Measurements from ENCODE around the gene SH2D1B.

Gene SH2D1B

DNA sequence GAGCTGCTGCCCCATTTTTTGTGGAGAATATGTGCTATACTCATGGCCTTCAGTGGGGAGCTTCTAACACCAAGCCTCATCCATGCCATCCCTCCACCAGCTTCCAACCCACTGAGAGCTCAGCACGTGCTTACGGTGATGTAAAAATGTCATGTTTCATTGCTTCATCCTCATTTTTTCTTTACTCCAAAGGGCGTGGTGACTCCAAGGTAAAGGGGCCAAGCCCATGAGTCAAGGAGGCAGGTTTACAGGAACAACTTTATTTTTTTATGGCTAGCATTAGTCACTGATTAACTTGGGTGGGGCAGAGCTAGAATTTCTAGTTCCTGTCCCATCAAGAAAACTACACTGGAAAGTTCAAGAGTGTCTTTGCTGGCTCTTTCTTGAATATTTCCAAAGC lies 30.6 kb downstream of the SH2D1B start, which contains the start of gene C1orf226:
Gene C1orf226, plus strand, starts transcription at position 346 of the 400 bp plus-strand sequence. CDS start 174 bp downstream, outside the sequence.
- no peak for DNase-seq

DNA sequence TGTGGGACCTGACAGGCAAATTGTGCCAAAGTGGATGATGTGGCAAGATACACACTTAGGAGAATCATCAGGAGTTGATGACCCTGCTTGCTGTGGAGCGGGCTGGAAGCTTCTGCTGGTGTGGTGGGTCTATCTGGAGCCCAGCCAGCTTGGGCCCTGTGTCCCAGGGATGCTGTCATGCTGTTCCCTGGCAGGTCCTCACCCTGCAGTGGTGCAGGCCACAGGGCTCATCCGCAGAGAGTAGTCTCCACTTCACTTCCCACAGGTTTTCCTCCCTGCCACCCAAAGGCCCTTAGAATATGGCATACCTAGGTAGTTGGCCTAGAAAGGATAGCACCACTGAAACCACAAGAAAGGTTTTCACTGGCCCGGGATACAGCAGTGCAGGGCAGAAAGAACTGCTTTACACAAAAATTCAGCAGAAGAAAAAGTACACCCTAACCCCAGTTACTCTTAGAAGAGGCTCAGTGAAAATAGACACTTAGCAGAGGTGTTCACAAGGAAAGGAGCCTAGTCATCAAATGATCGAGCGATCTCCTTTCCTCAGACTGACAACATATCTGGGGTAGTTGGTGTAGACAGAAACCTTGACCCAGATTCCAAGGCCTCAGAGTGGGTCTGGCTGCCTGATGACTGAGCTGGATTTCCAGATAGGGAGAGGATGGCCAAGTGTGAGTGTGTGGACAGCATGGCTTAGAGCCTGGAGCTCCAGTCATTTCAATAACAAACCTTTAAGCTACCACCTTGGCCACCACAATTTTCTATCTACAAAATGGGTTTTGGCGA lies 31.7 kb downstream of the SH2D1B start:
- no peak for DNase-seq

DNA sequence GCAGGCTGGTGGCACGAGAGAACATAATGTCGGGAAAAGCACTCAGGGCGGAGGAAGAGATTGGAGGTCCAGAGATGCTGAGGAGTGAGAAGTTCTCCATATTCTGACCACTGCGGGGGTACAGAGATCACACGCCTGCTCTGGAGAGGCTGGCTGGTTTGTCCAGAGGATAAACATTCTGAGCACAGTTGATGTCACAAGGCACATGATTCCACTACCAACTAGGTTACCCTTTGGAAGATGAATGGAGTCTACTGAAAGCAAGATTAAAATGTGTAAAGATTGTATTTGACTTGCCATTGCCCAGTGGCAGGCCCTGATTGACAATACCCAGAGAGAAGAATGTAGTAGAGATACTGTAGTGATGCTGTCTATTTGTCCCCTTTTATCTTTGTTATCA lies 35.2 kb downstream of the SH2D1B start, which contains the start of gene SPATA46:
Gene SPATA46, minus strand, starts transcription at position 164 of the 400 bp plus-strand sequence. Its CDS starts 64 bp downstream, at position 100.
- DNase-seq, result no peak

DNA sequence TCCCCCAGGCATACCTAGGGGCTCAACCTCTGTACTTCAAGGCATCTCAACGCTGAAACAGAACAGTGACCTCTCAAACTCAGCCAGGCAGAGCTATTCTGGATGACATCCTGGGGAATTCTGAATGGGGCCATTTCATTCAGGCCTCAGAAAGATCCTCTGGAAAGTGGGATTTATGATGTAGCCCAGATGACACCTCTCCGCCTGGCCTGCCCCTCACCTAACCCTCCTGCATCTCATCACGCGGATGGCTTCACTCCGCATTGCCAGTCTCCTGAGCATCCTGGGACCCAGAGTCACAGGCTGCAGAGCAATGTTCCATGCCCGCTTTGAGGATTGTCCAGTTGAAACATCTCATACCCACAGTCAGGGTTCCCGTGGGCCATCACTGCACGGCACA lies 36.5 kb downstream of the SH2D1B start:
- DNase-seq, result no peak

DNA sequence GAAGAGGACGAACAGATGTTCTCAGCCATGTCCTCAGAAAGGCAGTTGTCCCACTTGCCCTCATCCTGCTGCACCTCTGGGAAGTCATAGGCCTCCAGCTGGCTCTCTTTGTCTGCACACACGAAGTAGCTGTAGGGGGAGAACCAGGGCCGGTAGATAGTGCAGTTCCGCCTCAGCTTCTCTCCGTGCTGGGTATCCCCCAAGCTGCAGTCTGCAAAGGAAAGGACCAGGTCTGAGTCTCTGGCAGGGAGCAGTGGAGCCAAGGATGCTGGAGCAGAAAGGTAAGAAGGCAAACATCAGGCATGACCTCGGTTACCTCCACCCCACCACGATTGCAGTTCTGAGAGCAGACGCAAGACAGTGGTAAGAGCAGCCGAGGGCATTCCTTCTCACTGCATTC lies 37.5 kb downstream of the SH2D1B start:
- no peak for DNase-seq

DNA sequence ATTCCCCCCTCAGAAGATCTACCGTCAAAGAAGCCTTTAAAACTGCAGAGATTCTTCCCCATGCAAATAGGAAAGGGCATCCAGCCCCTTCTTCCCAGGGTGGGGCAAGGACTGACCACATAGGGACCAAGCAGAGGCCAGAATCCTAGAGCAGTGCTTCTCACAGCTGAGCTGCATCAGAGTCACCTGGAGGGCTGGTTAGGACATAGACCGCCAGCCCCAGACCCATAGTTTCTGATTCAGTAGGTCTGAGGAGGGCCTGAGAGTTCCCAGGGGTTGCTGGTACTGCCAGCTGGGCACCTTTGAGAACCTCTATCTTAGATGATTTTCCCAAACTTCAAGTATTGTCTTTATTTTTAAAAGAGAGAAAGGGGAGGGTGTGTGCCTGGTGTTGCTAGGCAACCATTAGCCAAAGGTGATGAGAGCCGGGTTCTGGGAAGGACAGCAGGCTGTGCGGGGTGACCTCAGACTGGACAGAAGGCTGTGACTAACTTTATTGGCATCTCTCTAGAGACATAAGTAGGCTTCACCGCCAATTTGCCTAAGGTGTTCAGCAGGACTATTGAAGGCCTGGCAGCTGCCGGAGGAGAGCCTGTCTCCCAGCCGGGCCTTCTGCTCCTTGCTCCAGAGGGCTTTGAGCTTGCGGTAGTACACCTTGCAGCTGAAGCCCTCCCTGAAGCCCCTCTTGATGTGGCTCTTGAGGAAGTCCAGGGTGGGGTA lies 38.2 kb downstream of the SH2D1B start:
- DNase-seq, result no peak

DNA sequence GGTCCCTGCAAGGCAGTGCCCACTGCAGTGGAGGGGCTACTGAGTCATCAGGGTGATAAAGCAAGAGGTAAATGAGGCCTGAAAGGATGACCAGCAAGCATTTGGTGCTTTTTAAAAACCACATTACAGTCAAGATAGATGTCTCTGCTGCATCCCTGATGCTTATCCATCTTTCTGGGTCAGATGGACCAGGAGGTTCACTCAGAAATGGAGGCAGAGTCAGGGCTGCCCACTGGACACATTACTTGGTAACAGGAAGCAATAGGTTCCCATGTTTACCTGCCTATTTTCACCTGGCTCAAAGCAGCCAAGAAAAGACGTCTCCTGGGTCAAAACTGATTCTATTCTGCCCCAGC lies 38.9 kb downstream of the SH2D1B start:
- DNase-seq, result no peak

DNA sequence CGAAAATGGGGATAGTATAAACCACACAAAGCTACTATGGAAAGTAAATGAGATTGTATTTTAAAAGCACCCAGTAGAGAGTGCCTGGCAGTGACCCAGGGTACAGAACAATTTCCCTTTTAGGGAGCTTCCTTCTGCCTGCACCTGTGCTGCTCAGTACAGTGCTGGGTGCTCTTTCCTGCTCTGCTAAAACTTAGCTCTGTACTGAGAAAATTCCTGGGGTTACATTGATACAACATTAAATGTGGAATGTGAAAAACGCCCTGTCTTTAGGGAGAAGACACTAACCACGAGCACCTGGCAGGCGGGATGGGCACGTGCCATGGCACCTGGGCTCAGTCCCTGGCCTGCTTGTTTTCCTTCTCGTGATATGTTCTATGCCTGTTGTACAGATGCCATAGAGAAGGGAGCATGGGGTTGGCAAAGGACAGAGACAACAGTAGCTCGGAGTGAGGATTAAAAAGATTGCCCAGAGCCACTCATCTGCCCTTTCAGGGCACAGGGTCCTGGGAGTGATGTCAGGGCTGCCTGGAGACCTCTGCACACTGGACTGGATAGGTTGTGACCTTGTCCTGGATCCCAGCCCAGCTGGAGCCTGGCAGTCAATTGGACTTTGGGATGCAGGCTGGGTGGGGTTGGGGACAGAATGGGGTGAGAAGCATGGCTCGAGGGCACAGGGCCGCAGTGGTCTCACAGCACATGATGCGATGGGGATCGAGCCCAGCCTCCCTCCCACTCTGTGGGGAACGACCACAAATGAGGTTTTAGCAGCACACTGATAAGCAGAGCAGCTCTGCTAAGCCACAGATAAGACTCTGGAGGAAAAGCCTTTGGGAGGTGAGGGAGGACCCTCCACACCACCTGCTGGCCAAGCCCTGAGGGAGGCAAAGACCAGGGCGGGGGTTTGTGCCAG lies 39.5 kb downstream of the SH2D1B start:
- no peak for DNase-seq

DNA sequence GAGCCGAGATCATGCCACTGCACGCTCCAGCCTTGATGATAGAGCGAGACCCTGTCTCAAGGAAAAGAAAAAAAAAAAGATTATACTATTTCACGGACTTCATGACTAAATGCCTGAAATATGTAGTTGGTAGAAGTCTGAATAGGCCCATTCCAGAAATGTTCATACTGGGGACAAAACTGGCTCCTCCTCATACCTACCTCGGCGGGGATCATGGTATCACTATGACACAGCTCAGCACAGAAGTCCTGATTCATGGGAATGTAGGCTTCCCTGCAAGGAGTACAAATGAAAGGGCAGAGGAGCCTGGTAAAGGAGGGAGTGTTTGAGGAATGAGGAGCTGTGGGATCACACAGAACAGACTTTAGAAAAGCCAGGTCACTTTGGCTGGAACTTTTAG lies 40.3 kb downstream of the SH2D1B start:
- no peak for DNase-seq

DNA sequence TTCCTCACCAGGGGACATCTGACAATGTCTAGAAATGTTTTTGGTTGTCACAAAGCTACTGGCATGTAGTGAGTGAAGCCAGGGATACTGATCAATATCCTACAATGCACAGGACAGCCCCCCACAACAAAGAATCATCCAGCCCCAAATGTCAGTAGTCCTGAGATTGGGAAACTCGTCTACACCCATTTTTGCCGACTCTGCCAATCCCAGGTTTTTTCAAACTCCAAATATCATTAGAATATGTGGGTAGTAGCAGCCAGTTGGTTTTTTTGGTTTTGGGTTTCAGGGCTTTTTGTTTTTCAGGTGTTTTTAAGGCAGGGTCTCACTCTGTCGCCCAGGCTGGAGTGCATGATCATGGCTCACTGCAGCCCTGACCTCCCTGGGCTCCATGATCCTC lies 41.2 kb downstream of the SH2D1B start:
- no peak for DNase-seq

DNA sequence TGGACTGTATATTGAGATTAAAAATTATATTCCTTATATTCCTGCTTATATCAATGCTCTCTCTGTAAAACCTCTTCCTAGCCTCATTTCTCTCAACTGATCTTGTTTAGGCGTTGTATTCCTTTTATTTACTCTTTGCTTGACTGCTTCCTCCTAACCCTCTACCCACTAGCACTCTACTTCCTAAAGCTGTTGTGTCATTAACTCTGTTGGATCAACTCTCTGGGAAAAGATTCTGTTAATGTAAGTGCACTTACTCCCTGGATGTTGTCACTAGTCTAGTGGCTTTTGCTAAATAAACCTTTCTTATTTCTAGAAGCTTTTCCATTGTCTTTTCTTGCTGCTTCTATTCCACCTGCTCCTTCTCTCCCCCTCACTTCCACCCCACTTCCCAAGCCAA lies 41.8 kb downstream of the SH2D1B start:
- DNase-seq, result no peak

DNA sequence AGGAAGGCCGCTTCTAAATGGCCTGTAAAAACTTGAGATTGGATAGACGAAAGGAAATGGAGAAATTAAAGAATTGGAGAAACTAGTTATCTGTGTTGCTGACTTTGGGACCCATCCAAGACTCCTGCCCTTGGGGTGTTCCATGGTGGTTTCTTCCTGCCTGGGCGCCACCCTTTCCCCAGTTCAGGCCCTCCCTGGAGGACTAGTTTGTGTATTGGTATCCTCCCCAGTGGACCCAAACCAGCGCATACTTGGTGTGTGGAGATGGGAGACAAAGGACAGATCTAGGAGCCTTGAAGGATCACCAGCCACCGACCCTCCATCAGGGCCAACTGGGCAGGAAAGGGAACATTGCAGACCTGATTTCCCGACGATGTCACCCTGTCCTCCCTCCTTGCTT lies 42.4 kb downstream of the SH2D1B start:
- no peak for DNase-seq

DNA sequence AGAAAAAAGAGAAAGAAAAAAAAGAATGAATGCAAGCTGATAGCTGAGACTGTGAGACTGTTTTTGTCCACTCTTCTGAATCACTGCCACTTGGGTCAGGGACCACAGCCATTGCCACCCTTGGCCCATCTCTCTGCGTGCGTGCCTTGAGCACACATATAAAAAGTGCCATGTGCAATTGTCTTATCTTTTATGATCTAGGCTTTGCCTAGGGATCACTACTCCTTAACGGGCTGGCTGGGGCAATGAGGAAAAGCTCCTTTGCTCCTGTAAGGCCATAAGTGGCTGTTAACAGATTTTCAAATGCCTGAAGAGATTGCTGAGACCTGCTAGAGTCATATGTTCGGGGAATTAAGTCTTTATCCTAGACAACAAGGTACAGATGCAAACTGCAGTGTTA lies 43.5 kb downstream of the SH2D1B start:
- no peak for DNase-seq

DNA sequence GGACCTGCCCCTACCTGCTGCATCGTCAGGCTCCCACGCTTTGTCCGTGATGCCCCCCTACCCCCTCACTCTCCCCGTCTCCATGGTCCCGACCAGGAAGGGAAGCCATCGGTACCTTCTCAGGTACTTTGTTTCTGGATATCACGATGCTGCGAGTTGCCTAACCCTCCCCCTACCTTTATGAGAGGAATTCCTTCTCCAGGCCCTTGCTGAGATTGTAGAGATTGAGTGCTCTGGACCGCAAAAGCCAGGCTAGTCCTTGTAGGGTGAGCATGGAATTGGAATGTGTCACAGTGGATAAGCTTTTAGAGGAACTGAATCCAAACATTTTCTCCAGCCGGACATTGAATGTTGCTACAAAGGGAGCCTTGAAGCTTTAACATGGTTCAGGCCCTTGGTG lies 44.2 kb downstream of the SH2D1B start:
- DNase-seq, result no peak

DNA sequence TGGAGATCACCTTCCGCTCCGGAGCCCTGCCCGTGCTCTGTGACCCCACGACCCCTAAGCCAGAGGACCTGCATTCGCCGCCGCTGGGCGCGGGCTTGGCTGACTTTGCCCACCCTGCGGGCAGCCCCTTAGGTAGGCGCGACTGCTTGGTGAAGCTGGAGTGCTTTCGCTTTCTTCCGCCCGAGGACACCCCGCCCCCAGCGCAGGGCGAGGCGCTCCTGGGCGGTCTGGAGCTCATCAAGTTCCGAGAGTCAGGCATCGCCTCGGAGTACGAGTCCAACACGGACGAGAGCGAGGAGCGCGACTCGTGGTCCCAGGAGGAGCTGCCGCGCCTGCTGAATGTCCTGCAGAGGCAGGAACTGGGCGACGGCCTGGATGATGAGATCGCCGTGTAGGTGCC lies 44.9 kb downstream of the SH2D1B start:
- no peak for DNase-seq

DNA sequence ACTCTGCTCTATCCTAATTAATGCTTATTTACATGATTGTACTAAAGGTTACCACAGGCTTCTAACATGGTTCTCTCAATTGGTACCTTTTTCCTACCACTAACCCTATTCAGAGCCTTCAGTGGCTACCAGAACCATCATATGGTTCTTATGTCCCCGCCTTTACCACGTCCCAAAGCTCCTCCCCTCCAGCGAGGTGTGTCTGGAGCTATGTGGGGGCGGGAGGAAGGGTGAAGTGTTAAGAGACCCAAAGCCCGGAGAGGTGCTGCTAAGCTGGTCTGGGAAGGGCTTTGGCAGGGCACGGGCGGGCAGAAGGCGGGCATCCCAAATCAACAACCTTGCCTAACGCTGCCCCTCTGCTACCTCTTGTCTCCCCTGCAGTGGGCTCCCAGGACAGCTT lies 45.3 kb downstream of the SH2D1B start:
- DNase-seq, result no peak

DNA sequence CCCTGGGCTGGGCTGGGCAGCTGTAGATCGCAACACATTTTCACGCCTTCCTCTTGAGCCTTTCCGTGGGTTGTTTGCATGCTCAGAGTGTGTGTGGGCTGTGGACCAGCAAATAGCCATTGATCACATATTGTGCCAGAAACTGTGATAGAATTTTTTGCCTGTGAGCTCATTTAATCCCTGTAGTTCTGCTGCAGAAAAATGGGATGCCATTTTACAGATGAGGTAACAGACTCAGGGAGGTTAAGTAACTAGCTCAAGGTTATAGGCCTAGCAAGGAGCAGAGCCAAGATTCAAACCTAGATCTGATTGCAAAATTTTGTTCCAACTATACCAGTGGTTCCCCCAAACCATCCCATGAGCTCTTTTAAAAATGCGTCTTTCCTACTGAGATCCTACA lies 45.8 kb downstream of the SH2D1B start:
- no peak for DNase-seq

DNA sequence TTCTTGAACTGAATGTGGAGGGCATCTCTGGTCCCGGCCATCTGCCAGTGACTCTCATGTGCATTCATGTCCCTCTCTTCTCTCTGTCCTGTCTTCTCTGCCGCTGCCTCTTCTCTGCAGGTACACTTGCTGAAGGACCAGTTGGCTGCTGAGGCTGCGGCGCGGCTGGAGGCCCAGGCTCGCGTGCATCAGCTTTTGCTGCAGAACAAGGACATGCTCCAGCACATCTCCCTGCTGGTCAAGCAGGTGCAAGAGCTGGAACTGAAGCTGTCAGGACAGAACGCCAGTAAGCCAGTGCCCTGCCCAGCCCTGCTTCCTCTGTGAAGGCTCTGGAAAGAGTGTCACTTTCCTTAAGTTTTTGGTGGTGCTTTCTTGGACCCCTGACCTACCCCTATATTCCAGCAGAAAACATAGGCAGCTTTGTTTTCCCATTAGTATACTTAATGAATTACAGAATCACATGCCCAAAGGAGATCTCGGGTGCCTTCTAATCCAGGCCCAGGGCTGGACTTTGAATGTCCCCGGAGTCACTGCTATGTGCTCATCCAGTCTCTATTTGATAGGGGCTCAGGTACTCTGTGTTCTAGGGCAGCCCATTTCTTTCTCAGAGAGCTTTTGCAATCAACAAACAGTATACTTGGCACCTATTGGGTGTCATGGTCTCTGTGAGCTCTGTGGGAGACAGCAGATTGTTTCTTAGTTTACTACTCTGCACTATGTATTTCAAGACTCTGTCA lies 46.5 kb downstream of the SH2D1B start:
- DNase-seq, result no peak

DNA sequence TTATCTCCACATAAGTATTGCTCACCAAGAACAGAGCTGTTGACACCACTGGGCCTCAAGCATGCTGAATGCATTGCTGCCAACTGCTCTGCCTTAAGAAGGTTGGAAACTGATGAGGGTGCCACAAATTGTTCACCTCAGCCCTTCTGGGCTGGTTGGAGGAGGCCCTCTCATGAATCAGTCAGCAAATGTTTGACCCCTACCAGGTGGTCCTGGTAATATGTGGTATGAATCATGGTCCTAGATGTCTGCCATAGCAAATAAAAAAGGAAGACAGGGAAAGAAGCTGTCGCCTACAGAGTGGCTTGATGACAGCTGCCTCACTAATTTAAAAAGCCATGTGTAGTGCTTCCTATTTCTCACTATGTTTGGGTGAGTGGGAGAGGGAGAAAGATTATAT lies 47.4 kb downstream of the SH2D1B start:
- no peak for DNase-seq

DNA sequence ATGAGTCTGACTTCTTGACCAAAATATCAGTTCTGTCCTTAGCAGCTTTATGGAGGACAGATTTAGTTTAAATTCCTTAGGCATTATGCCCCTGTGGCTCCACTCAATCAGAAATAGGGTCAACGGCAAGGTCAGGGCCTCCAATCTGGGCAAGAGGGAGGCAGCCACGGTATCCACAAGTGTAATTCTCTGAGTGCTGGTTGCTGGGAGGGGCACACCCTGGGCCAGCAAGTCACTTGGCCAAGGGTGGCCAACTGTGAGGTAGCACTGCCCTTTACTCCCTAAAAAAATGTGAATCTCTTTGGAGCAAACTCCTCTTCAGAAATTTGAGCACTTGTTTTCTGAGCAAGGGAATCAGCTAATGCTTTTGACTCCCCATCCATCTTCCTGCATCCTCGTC lies 48.1 kb downstream of the SH2D1B start:
- DNase-seq, result no peak

DNA sequence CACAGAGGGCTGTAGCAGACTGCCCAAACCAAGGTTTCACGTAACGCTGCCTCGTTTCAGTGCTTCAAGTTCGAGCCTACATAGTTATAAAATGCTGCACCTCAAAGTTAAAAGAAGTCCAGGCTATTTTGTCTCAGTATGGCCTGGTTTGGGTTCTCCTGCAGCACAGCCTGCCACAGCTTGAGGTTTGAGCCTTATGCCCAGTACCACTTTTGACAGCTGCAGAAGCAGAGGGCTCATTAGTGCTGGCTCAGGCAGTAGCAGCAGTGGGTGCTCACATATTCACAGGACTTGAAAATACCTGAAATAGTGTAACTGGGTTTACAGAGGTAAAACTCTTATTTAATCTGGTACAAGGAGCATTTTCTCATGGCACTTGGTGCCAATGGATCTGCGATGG lies 50.6 kb downstream of the SH2D1B start:
- no peak for DNase-seq

DNA sequence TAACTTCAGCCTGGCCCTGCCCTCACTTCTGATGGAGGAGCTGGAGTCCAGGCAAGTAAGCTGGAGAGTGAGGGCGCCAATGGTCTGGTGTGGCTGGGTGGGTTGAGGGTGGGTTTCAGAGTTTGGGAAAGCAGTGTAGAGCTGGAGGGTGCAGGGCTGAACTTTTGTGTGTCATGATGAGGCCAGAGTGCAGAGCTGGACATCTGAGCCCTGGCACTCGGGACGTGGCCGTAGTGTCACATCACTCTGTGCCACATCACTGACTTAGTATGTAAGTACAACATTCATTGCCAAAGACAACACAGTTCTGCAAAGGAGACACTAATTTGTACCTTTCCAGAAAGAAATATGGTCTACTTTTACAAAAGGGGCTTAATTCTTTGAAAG lies 51.1 kb downstream of the SH2D1B start:
- DNase-seq, result no peak
